ENCODE data around the gene FNDC3B.
"Not testable (repeated sequence)": the region's sequence is repeated elsewhere in the genome, so short reads cannot be mapped to it uniquely, and the experiment has no call there.

Gene FNDC3B

DNA sequence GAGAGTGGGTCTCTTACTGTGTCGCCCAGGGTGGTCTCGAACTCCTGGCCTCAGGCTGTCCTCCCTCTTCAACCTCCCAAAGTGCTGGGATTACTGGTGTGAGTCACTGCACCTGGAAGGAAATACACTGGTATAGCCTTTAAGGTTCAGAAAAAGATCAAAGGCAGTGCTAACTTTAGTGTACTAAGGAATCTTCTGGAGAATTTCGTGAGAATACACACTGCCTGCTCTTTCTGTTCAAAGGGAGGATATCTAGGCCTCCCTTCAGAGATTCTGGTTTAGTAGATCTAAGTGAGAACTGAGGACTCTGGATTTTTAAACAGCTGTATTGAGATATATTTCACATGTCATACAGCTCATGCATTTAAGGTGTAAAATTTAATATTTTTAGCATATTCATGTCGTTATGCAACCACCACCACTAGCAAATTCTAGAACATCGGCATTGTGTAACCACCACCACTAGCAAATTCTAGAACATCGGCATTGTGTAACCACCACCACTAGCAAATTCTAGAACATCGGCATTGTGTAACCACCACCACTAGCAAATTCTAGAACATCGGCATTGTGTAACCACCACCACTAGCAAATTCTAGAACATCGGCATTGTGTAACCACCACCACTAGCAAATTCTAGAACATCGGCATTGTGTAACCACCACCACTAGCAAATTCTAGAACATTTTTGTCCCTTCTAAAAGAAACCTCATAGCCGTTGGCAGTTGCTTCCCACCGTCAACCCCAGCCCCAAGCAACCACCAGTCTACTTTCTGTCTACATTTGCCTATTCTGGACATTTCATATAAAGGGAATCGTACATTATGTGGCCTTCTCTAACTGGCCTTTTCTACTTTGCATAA, 54.4 kb downstream of the FNDC3B start:
- not testable (repeated sequence) for DNase-seq (ENCODE audit: low read depth, low spot score)

DNA sequence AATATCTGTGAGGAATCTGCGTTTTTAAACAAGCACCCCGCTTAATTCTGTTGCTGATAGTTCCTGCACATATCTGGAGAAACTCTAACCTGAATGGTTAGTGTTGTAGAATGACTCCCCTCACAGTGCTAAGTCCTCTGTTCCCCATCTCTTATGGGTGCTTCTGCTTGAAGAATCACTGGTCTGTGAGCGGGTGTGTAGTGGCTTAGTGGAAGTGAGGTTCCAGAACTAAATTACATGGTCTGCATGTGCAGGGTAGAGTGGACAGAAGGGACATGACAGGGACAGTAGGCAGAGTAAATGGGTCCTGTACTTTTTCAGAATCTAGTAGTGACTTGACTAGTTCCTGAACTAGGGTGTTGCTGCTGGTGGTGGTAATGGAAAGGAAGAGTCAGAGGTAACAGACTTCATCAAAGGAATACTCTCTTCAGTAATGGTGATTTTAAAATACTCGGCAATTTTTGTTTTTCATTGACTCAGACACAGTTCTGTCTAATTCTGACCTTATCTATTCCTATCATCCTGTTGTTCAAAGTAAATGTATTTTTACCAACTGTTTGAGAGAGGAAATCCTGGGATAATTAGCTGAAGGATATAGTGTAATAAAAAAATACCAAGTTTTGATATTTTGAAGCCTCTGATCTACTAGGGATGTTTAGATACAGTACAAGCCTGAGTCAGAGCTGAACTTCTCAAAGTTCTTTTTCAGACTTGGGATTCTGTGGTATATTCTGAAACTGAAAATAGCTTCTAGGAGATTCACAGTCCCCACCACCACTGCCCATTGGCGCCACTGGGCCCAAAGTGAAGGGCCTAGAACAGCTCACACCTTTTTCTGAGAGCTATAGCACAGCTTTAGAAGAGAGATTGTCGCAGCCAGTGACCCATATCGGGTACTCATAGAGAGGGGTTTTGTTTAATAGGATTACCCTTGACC, 55.5 kb downstream of the FNDC3B start:
- DNase-seq (ENCODE audit: low read depth, low spot score) = no peak

DNA sequence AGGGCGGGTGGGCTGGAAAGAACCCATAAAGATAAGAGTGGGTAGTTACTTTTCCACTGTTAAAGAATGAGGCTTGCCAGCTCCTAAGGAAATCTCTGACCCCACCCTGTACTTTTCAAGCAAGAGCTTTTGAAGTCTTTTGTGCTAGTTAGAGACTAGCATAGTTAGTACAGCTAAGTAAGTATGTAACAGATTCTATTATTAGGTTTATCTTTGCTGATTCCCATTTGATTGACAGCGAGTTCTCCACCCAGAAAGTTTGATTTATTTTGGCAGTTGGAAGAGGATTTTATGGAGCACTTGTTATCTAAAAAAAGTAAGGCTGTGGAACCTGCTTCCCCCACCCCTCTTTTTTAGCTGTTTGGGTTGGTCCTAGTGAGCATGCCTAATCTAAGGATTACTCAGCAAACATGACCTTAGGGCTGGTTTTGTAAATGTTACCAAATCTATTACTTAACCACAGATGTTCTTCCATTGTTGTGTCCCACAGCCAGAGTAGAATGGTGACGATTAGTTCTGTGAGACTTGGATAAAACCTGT, 57.6 kb downstream of the FNDC3B start:
- DNase-seq (ENCODE audit: low read depth, low spot score) = peak; percentile 70

DNA sequence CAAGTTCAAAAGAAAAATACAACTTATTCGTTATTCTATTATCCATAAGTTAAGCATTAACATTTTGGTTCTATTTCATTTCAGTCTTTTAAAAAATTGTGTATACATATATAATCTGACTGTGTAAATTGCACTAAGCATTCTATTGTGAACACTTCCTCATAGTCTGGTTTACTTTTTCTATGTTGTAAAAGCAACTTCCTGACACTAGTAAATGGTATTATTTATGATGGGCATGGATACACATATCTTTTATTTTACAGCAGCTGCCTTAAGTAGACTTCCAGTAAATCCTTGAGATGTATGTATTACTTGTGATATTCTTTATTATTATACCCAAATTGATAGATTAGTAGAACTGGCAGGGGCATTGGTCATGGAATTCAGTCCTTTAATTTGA, 58.2 kb downstream of the FNDC3B start:
- DNase-seq (ENCODE audit: low read depth, low spot score) = no peak

DNA sequence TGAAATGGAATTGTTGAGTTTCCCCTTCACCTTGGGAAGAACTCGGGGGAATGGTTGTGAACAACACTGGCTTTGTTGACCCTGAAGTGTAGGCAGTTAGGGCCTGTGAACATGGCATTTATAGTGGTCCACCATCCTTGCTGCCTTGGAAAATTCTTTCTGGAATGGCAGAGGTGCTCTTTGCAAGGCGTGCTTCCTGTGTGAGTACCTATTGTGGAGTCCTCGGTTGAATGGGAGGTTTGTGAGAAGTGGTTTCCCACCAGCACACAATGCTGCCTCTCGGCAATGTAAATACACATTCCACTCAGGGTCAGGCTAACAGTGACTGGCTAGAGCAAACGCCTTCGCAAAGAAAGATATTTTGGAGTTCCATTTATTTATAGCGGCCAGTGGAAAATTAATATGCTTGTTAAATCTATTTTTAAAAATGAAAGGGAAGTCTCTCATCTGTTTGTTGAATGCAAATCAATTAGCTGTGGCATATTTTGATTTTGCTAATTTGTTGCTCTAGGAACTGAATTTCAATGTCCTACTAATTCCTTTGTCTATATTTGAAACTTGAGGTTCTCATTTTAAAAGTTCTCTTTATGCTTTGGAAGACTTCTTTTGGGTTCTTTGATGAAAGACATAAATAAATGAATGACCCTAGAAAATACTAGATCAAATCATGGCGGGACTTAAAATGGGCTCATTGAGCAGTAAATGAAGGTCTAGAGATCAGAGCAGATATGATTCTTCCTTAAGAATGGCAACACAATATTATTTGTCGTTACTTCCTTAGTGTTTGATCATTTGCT, 59.5 kb downstream of the FNDC3B start:
- peak; percentile 69 for DNase-seq (ENCODE audit: low read depth, low spot score)

DNA sequence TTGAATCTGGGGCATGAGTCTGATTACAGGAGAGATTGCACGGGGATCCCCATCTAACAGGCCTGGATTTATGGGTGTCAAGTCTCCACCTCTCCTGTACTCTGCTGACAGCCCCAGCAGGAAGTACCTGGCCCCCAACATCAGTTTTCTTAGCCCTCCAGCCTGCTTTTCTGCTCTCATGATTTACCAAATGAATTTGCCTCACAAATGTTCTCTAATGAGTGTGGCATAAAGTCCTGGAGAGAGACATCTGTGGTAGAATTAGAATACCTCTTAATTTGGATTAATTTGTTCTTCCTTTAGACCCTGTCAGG, 60.1 kb downstream of the FNDC3B start:
- no peak for DNase-seq (ENCODE audit: low read depth, low spot score)

DNA sequence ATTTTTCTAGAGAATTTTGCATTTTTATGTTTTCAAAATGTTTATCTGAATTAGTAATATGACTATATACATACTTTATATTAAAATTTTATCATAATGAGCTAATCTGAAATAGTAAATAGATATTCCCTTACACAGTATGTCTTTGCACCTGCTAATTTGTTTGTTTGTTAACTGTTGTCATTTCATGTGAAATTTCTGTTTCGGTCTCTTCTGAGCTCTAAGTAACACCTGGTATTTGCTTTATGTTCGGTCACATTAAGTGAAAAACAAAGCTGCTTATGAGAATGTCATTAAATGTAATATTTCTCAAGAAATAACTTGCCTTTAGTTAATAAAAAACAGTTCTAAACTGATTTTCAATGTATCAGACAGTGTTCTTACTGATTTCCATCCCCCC, 61.1 kb downstream of the FNDC3B start:
- DNase-seq (ENCODE audit: low read depth, low spot score) = no peak

DNA sequence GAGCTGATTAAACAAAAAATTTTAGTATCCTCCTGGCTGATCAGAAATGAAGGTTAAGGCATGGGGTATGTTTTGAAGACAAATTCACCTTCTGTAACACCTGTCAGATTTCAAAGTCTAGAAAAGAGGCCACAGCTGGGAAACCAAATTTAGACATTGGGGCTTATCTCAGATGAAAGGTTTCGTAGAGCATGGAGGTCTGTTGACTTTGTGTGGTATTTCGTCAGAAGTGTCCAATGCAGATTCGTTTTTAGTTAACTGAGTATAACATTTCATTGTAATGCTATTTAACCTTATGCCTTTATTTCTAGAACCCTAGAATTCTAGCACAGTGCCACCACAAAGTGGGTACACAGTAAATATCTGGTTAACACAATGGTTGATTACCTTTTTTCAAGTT, 61.7 kb downstream of the FNDC3B start:
- no peak for DNase-seq (ENCODE audit: low read depth, low spot score)

DNA sequence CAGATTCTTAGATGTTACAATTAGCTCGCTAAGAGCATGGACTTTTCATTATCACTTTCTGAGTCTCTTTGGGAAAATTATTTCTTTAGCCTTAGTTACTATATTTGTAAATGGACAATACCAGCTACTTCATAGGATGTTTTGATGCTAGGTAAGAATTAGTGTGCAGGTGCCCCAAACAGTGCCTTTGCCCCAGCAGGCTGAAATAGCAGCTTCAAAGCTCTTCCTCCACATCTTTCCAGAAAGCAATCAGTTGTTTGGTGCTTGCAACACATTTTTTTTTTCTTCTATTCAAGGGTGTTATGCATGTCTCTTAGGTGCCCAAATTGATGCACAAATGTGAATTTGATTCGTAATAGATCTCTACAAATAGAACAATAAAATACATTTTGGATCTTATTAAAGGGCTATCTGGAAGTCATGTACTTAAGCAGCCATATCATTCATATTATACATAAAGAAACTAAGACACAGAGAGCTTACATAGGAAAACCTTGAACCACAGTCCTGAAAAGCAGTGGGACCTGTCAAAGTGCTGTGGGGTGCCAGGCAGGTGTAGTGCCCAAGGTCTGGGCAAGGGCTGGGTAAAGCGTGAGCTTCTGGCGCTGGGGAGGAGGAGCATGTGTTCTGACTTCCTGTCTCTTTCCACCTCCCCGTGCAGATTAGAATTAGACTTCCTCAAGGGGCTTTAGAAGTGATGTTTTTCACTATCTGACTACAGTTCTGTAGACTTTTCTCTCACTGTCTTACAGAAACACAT, 62.9 kb downstream of the FNDC3B start:
- DNase-seq (ENCODE audit: low read depth, low spot score) = no peak

DNA sequence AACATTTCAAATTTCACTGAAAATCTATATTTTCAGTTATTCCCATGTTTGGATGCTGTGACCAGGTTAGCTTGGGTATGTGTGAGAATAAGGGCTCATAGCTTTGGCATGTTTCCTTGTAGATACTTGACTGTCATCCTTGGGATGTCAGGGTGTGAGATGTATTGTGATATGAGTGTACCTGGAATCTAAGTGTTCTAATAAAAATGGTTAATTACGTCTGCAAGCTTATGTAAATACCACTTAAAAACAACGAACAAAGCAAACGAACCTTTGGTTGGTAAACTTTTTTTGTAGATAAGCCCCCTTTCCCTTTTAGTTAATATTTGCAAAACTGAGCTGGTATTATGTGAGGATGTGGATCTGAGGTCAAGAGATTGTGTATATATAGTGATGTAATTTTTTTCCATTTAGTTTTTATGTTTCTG, 63.5 kb downstream of the FNDC3B start:
- DNase-seq (ENCODE audit: low read depth, low spot score) = no peak

DNA sequence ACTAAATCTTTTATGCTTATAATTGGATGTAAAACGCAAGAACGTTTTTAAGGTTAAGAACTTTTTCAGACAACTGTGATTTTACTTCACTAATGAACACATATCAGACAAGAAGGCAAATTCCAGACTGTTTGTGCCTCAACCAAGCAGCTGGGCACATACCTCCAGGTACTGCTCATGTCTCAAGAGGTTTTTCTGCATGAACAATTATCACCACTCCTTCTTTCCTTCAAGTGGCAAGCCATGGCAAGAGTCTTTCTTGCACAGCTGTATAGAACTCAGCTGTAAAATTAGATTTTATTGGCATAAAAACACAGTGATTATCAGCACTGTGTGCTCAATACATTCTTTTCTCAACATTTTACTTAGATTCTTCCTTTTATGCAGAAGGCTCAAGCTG, 64.3 kb downstream of the FNDC3B start:
- no peak for DNase-seq (ENCODE audit: low read depth, low spot score)

DNA sequence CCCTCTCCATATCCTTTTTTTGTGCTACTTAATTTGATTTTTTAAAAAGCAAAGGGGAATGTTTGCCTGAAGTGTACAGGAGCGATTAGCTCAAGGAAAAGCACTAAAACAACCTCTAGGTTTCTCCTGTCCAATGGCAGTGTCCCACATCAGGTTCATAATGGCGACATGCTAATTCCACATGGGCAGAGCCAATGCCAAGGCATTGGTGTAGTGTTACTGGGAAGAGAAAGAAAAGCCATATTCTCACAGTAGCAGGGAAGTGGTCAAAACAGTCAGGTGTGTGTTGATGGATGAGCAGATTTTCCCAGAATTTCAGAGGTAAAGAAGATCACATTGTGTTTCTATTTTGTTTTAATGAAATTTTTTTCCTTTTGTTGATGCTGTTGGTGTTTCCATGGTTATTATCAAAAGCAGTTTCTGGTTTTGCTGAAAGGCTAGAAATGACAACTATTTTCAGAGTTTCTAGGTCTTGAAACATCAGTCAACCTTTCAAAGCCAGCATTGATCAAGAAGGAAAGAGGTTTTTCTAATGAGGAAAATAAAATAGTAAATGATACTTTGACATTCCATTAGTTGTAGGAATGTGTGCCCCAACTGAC, 65.2 kb downstream of the FNDC3B start:
- peak; percentile 43 for DNase-seq (ENCODE audit: low read depth, low spot score)

DNA sequence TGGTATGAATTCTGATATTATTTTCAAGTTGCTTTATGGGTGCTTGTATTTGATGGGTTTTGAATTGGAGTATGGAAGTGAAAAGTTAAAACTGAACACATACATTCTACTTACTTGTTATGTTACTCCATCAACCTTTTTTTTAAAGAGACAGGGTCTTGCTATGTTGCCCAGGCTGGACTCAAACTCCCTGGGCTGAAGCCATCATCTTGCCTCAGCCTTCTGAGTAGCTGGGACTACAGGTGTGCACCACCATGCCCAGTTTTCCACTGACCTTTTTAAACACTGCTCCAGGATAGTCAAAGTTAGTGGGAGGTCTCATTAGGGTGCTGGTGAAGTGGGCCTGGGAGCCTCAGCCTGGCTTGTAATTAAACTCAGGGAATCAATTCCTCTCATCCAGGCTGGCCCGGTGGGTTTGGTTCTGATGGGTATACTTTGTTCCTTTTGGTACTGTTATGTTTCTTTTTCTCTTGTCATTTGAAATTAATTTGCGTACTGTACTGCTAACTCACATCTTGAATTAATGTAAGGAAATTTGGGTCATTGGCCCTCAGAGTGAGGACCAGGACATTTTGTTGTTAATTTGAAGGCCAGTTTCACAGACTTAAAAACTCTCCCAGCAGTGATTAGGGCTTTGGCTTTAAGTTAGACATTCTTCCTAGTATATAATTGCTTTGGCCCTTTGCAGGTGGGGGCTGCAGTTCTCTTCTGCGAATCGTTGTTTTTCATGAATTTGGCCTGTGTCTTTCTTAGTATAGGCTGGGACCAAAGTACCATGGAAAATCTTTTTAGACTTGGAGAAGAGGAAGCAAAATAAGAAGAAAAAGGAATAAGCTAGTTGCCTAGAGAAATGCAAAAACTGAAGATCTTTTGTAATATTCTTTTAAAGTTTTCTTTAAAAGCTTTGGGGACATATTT, 66.9 kb downstream of the FNDC3B start:
- no peak for DNase-seq (ENCODE audit: low read depth, low spot score)

DNA sequence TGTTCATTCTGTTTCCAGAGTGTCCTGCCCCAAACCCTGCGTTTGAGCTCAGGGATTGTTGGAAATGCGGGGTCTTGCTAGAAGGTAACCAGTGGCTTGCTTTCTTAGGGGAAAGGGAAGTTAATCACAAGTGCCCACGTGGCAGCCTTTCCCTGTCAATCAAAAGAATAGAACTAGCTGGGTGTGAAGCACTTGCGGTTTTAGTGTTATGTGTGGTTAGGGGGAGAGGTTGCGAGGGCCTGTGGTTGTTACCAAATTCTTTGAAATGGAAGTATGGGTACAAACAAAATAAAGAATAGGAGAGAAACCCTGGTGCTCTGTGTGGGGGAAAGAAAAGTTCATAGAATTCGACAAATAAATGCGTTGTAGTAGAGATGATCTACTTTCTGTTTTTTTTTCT, 67.6 kb downstream of the FNDC3B start:
- no peak for DNase-seq (ENCODE audit: low read depth, low spot score)

DNA sequence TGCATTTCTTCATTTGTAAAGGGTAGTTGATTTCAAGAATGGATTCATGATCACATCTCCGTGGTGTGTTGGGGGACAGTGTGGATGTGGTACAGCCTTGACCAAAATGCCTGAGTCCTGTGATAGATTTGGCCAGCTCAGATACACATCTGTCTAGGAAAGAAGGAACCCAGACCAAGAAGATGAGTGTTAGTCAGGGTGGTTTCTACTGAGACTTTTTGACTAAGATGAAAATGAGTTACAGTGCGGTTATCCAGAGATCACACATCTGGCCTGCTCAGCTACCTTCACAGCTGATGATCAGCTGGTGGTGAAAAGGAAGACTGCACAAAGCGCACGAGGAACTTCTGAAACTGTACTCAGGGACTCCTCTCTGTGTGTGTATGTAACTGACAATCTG, 68.0 kb downstream of the FNDC3B start:
- no peak for DNase-seq (ENCODE audit: low read depth, low spot score)

DNA sequence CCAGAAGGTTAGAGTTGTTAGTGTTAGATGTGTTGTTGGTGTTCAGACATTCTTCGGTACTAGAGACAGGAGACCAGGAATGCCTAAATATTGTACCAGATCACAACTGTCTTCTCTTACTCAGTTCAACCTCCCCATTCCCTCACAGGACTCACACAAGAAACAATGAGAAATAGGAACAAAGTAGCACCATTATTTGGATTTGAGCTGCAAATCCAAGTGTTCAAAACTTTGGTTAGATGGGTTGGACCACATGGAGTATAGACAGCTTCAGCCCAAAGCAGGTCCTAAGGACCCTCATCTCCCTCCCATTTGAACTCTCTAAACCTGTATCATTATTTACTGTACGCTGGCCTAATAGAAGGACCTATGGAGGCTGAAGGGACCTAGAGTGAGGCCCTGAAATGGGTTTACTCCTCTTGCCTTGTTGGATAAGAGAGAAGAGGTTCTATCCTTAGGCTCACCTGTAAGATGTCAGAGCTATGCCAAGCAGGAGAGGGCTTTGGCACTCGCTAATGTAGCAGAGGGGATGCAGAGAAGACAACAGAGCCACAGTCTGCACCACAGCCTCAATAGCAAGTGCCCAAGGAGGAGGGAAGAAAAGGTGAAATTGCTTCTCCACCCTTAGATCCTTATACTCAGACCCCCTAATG, 70.9 kb downstream of the FNDC3B start:
- no peak for DNase-seq (ENCODE audit: low read depth, low spot score)

DNA sequence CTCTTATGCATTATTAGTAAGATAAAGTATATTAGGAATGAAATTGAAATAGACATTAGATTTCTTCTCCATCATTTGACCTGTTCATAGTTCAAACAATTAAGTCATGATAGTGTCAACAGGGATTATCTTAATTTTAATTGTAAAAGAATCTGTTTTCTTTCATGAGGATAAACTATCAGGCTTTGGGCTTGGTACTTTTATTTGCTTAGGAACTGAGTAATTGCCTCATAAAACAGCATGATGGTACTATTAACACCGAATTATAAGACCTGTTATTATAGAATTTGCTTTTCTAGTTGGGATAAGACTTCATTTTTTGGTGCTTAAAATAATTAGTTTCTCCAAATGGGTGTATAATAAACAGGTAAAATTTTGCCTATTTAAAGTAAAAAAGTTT, 71.8 kb downstream of the FNDC3B start:
- DNase-seq (ENCODE audit: low read depth, low spot score) = no peak

DNA sequence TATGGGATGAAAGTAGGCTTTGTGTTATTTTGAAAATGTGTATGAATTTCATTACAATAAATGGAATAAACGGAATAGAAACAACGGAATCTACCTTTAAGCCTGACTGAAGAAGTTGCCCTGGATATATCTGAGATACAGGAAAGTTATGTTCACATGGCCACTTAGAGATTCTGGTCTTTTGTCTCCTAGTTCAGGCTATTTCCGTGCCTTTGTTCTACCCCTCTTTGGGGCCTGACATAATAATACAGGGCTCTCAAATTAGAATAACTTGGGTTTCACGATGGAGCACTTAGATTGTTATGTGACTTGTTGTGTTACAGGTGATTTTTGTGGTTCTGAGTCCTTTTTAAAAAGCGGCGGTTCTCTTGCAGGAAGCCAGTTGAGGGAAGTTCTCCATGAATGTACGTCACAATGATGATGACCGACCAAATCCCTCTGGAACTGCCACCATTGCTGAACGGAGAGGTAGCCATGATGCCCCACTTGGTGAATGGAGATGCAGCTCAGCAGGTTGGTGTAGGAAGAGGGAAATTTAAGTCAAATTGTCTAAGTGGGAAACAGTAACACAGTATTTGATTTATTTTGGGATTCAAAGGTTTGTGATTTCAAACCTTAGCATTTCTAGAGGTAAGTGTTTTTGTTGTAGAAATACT, 72.8 kb downstream of the FNDC3B start:
- no peak for DNase-seq (ENCODE audit: low read depth, low spot score)

Data from ELF-1 (cell line).